AG04450 (cell line): ENCODE results near the gene DLX4. TPM values are rescaled to one million over a fixed set of nuclear protein-coding genes. Genes with fewer than 3 reads are reported as not detected.

ENCODE experiments used
- CTCF ChIA-PET: fragments of 300-600, 350-600 bp; formaldehyde crosslinking; extraction: SDS; loops from one replicate; lab custom pipeline; 2022; ENCODE audit warnings: antibody characterized with exemption, inconsistent platforms; lab: Charles Lee
- POLR2A ChIA-PET: fragments of 350-600 bp; formaldehyde crosslinking; extraction: SDS; loops from one replicate; lab custom pipeline; 2021; ENCODE audit warnings: antibody characterized with exemption, inconsistent platforms; lab: Yijun Ruan, JAX
- DNase-seq: peaks from one replicate; pipeline ENCODE4 v3.0.0-alpha.2; 2011; ENCODE audit warnings: low read depth, low spot score
- H3K27ac ChIP-seq: one replicate; pipeline ENCODE4 v1.5.1; 2012; ENCODE audit warnings: low read depth, low read length, control low read depth
- H3K27me3 ChIP-seq: one replicate; pipeline ENCODE4 v1.6.0; 2012; ENCODE audit warnings: low read length; ENCODE audit not compliant: control insufficient read depth, insufficient read depth
- H3K4me3 ChIP-seq: 2 replicates; pipeline ENCODE4 v1.5.1; 2011; ENCODE audit warnings: mild to moderate bottlenecking, low read depth, low read length, control low read depth
- H3K9me3 ChIP-seq: 2 replicates; pipeline ENCODE4 v1.5.1; 2012; ENCODE audit warnings: low read length; ENCODE audit not compliant: control insufficient read depth, insufficient read depth
- CTCF ChIP-seq: IDR thresholded peaks from 2 replicates; pipeline ENCODE4 v1.5.1; 2011; ENCODE audit warnings: low read depth, low read length, control low read depth, inconsistent platforms
- polyA plus RNA-seq: library from polyadenylated mRNA; depleted of rRNA; stranded (reverse); fragments of >200 nt; gene quantifications from 2 replicates; pipeline ENCODE4 v1.2.3, GENCODE V29; 2011

Gene DLX4
- polyA plus RNA-seq, 1 experiment: 0.15 TPM

- Histone ChIP-seq H3K4me3 (no peak overlapping the region), H3K27ac (no peak overlapping the region), H3K9me3 (no peaks in the 10 kb centered on the region; the same call in 1 of the 2 replicates), H3K27me3 (peaks cover 73% of the 10 kb centered on the region)
- CTCF ChIA-PET: no interaction called here
- TF ChIP-seq CTCF: no peak
- POLR2A ChIA-PET: no interaction called here
- no peak for DNase-seq
Measured at GRCh38 chr17:49936386-49936785, 32.6 kb upstream of the DLX4 start.

- no peaks in the 10 kb centered on the region for H3K9me3 ChIP-seq
- no peak for TF ChIP-seq CTCF
- peaks cover 74% of the 10 kb centered on the region for H3K27me3 ChIP-seq
- ChIA-PET CTCF (interaction anchor here (1.2 kb wide), 1 partner anchor 13 kb away, joined by 3 read pairs; no protein-coding TSS in a partner anchor), POLR2A (no interaction called here)
- no peak overlapping the region for H3K27ac ChIP-seq
- no peak overlapping the region for H3K4me3 ChIP-seq
- DNase-seq: no peak
Measured at GRCh38 chr17:49939318-49939717, 29.7 kb upstream of the DLX4 start.

GRCh38 chr17:49941427-49941826, 27.6 kb upstream of the DLX4 start:
- CTCF ChIA-PET: interaction anchor here (1.3 to 2.0 kb wide), 2 partner anchors 11 to 55 kb away, joined by 3 to 12 read pairs; no protein-coding TSS in a partner anchor
- POLR2A ChIA-PET: no interaction called here
- no peak overlapping the region for H3K4me3 ChIP-seq
- no peak overlapping the region for H3K27ac ChIP-seq
- H3K27me3 ChIP-seq: peaks cover 75% of the 10 kb centered on the region
- DNase-seq: no peak
- TF ChIP-seq CTCF: no peak
- H3K9me3 ChIP-seq: no peaks in the 10 kb centered on the region

GRCh38 chr17:49942947-49943346, 26.0 kb upstream of the DLX4 start:
- Histone ChIP-seq H3K27ac (no peak overlapping the region), H3K9me3 (no peaks in the 10 kb centered on the region), H3K27me3 (peaks cover 76% of the 10 kb centered on the region), H3K4me3 (no peak overlapping the region)
- ChIA-PET POLR2A (no interaction called here), CTCF (interaction anchor here (2.0 kb wide), 1 partner anchor 9 kb away, joined by 12 read pairs; no protein-coding TSS in a partner anchor)
- no peak for DNase-seq
- TF ChIP-seq CTCF: no peak

- no peak for DNase-seq
- POLR2A ChIA-PET: no interaction called here
- Histone ChIP-seq H3K4me3 (no peak overlapping the region), H3K9me3 (no peaks in the 10 kb centered on the region), H3K27me3 (peaks cover 73% of the 10 kb centered on the region), H3K27ac (no peak overlapping the region)
- TF ChIP-seq CTCF: no peak
- CTCF ChIA-PET: interaction anchor here (1.2 kb wide), 1 partner anchor 8 kb away, joined by 4 read pairs; no protein-coding TSS in a partner anchor
Measured at GRCh38 chr17:49944273-49944870, 24.6 kb upstream of the DLX4 start.
